PC-9 (cell line): ENCODE data around the gene LPIN2.

Source experiments
- EZH2 ChIP-seq: fragments of 200-600 bp; sonication (generic); IDR thresholded peaks from 2 replicates; pipeline ENCODE4 v1.8.0; 2017; ENCODE audit warnings: antibody characterized with exemption, low read depth
- TF ChIP-seq, protein P1 (sequence below): fragments of 200-600 bp; sonication (generic); conservative IDR thresholded peaks from 2 replicates; pipeline ENCODE4 v1.6.1; 2017; ENCODE audit warnings: mixed run types, antibody characterized with exemption, mild to moderate bottlenecking, moderate library complexity

DNA sequence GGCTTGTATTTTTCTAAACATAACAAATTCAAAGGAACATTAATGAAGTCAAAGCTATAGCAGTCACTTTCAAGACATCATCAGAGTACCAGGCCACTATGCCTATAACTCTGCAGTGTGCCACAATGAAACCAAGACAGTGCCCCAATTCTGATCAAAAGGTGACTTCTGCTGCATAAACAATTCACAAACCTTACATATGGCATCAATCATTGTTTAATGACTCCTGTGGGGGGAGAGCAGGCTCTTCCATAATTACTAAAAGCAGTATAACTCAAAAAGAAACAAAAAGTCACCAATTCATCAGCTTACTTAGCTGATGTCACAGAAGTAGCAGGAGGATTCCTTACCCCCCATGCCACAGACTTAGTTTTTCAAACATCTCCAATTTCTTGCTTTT is 15.5 kb downstream of the LPIN2 start:
- TF ChIP-seq, protein P1, sequence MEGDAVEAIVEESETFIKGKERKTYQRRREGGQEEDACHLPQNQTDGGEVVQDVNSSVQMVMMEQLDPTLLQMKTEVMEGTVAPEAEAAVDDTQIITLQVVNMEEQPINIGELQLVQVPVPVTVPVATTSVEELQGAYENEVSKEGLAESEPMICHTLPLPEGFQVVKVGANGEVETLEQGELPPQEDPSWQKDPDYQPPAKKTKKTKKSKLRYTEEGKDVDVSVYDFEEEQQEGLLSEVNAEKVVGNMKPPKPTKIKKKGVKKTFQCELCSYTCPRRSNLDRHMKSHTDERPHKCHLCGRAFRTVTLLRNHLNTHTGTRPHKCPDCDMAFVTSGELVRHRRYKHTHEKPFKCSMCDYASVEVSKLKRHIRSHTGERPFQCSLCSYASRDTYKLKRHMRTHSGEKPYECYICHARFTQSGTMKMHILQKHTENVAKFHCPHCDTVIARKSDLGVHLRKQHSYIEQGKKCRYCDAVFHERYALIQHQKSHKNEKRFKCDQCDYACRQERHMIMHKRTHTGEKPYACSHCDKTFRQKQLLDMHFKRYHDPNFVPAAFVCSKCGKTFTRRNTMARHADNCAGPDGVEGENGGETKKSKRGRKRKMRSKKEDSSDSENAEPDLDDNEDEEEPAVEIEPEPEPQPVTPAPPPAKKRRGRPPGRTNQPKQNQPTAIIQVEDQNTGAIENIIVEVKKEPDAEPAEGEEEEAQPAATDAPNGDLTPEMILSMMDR, result no peak
- no peak for TF ChIP-seq EZH2
